Activated B cell treated with CpG ODN at 0.5 μM for 24 hours (primary cell): Measurements from ENCODE around the gene SPIRE1. TPM values are rescaled to one million over a fixed set of nuclear protein-coding genes. Genes with fewer than 3 reads are reported as not detected.

ENCODE experiments used
- ATAC-seq: fragments of 200-7000 bp; cut with Tn5 transposase; one replicate; pipeline ENCODE4 v1.10.0; 2021; ENCODE audit warnings: low read depth, mild to moderate bottlenecking, moderate library complexity
- CTCF ChIA-PET: fragments of 350-600 bp; sonication (Branson Sonifier 250); formaldehyde crosslinking; loops from one replicate; lab custom pipeline; 2021; ENCODE audit warnings: antibody characterized with exemption; lab: Charles Lee
- POLR2A ChIA-PET: fragments of 350-600 bp; sonication (Branson Sonifier 250); formaldehyde crosslinking; loops from one replicate; lab custom pipeline; 2021; ENCODE audit warnings: antibody characterized with exemption; lab: Charles Lee
- DNase-seq: peaks from one replicate; pipeline ENCODE4 v3.0.0; 2022
- H3K27ac Mint-ChIP-seq: one replicate; pipeline ENCODE4 v1.8.0; 2020; ENCODE audit warnings: mixed read lengths
- H3K27me3 Mint-ChIP-seq: one replicate; pipeline ENCODE4 v1.8.0; 2021; ENCODE audit warnings: mixed read lengths
- H3K36me3 Mint-ChIP-seq: one replicate; pipeline ENCODE4 v1.8.0; 2021; ENCODE audit warnings: low read depth, mixed read lengths
- H3K4me1 Mint-ChIP-seq: one replicate; pipeline ENCODE4 v1.8.0; 2021; ENCODE audit warnings: mixed read lengths
- H3K4me3 Mint-ChIP-seq: one replicate; pipeline ENCODE4 v1.8.0; 2020; ENCODE audit warnings: mild to moderate bottlenecking, mixed read lengths
- H3K9me3 Mint-ChIP-seq: one replicate; pipeline ENCODE4 v1.8.0; 2020; ENCODE audit warnings: mixed read lengths
- intact Hi-C: fragments of 100-400 bp; cut with micrococcal nuclease; formaldehyde crosslinking; loops from one replicate; pipeline ENCODE4 v1.15.1; 2024
- total RNA-seq: library from RNA; stranded (reverse); gene quantifications from 2 replicates; pipeline ENCODE4 v1.2.3, GENCODE V29; 2022
- TF ChIP-seq, protein P1 (sequence below): fragments of 200-600 bp; IDR thresholded peaks from one replicate; pipeline ENCODE4 v1.8.0; 2022; ENCODE audit warnings: antibody characterized with exemption, mild to moderate bottlenecking

SPIRE1 gene
- total RNA-seq, 1 donor from 2014 or later, result 2.5 TPM

DNA sequence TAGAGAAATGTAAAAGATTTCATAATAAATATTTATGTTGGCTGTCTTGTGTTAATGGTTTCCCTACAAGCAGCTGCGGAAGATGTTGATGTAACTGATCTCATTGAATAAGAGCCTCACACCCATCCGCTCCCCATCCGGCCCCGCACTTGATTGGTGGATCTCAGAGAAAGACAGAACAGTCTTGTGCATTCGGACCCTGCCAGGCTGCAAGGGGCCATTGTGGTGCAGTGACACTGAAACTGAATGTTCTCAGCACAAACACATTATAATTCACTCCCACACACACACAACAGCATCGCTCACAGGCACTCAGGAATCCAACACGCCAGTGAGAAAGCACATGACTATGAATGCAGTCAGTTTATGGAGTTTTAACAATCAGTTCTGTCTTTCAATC lies 202.4 kb downstream of the SPIRE1 start:
- TF ChIP-seq, protein P1, sequence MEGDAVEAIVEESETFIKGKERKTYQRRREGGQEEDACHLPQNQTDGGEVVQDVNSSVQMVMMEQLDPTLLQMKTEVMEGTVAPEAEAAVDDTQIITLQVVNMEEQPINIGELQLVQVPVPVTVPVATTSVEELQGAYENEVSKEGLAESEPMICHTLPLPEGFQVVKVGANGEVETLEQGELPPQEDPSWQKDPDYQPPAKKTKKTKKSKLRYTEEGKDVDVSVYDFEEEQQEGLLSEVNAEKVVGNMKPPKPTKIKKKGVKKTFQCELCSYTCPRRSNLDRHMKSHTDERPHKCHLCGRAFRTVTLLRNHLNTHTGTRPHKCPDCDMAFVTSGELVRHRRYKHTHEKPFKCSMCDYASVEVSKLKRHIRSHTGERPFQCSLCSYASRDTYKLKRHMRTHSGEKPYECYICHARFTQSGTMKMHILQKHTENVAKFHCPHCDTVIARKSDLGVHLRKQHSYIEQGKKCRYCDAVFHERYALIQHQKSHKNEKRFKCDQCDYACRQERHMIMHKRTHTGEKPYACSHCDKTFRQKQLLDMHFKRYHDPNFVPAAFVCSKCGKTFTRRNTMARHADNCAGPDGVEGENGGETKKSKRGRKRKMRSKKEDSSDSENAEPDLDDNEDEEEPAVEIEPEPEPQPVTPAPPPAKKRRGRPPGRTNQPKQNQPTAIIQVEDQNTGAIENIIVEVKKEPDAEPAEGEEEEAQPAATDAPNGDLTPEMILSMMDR, result no peak
- POLR2A ChIA-PET, result no interaction called here
- Mint-ChIP-seq H3K4me1 (no peaks in the 10 kb centered on the region), H3K27me3 (no peaks in the 10 kb centered on the region), H3K36me3 (no peaks in the 10 kb centered on the region), H3K27ac (no peak overlapping the region), H3K4me3 (no peak overlapping the region), H3K9me3 (no peaks in the 10 kb centered on the region)
- ATAC-seq (no peak), DNase-seq (no peak)
- intact Hi-C loops, result no loop called here
- CTCF ChIA-PET, result no interaction called here

DNA sequence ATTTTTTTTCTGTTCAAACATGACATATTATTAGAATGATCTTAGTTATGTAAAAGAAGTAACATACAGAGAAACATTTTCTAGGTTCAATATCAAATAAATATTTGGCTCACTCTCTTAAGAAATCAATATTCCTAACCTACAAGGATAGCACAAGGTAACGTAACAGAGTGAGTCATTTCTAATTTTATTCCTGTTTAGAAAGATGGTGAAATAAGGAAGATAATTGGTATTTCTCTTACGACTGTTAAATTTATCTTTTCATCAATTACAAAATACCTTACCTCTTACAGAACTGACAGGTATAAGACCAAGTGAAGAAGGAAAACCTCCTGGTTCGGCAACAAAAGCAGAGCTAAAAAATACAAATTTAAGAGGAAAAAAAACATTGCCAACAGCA lies 205.1 kb downstream of the SPIRE1 start:
- ATAC-seq, result no peak
- DNase-seq, result no peak
- POLR2A ChIA-PET, result no interaction called here
- H3K4me3 Mint-ChIP-seq, result no peak overlapping the region
- TF ChIP-seq, protein P1, result no peak
- H3K27ac Mint-ChIP-seq, result no peak overlapping the region
- no peaks in the 10 kb centered on the region for H3K4me1 Mint-ChIP-seq
- H3K36me3 Mint-ChIP-seq, result no peaks in the 10 kb centered on the region
- intact Hi-C loops, result no loop called here
- CTCF ChIA-PET, result no interaction called here
- no peaks in the 10 kb centered on the region for H3K9me3 Mint-ChIP-seq
- H3K27me3 Mint-ChIP-seq, result no peaks in the 10 kb centered on the region

DNA sequence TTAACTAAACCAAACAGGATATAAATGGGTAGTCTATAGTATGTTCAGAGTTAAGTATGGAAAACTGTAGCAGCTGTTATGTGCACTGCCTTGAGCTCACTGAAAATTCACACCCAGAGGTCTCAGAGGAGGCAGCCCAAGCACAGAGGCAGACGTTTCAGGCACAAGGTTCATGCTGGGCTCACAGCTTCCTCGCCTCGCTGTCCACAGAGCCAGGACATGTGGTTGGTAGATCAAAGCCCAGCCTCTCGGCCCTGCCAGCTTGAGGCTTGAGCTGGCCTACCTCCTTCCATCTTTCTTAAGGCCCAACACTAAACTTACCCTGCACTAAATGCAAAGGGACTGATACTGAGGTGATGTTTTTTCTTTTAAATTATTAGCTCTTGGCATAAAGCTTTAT lies 206.5 kb downstream of the SPIRE1 start:
- Mint-ChIP-seq H3K9me3 (no peaks in the 10 kb centered on the region), H3K27ac (no peak overlapping the region), H3K27me3 (no peaks in the 10 kb centered on the region), H3K4me3 (no peak overlapping the region), H3K4me1 (no peaks in the 10 kb centered on the region), H3K36me3 (no peaks in the 10 kb centered on the region)
- ATAC-seq (no peak), DNase-seq (no peak)
- POLR2A ChIA-PET, result no interaction called here
- TF ChIP-seq, protein P1, result no peak
- CTCF ChIA-PET, result interaction anchor here (1.3 kb wide), 1 partner anchor 60 kb away, joined by 3 read pairs; no protein-coding TSS in a partner anchor
- intact Hi-C loops, result no loop called here

DNA sequence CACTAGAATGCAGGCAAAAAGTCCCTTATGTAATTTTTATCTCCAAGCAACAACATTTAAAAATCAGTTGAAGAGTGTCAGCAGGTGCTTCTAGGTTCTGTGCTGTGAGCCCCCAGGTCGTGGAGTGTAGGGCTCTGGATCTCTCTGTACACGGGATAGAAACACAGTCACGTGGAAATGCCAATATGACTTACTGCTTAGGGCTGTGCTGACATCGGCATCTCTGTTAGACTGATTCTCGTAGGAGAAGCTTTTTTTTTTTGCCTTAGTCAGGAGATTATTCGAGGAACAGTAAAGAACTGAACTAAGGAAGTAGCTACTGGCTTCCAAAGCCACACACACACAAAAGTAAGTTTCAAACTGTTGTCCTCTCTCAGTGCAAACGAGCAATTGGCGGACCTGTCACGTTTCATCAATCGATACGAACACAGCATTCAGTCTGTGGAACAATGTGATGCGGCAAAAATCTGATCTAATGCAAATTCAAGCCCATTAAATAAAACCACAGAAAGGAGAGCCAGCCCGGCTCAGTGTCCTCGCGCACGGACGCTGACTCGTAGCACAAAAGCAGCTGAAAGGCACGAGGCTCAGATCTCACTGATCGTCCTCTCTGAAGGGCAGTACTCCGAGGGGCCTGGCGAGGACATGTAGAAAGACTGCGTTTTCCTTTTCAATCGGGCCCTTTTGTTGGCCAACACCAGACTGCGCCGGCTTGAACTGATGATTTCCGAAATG lies 208.7 kb downstream of the SPIRE1 start:
- Mint-ChIP-seq H3K4me1 (no peaks in the 10 kb centered on the region), H3K4me3 (no peak overlapping the region), H3K36me3 (no peaks in the 10 kb centered on the region), H3K27me3 (no peaks in the 10 kb centered on the region), H3K9me3 (no peaks in the 10 kb centered on the region), H3K27ac (no peak overlapping the region)
- TF ChIP-seq, protein P1, result no peak
- ATAC-seq (no peak), DNase-seq (no peak)
- ChIA-PET POLR2A (no interaction called here), CTCF (no interaction called here)
- intact Hi-C loops, result no loop called here

DNA sequence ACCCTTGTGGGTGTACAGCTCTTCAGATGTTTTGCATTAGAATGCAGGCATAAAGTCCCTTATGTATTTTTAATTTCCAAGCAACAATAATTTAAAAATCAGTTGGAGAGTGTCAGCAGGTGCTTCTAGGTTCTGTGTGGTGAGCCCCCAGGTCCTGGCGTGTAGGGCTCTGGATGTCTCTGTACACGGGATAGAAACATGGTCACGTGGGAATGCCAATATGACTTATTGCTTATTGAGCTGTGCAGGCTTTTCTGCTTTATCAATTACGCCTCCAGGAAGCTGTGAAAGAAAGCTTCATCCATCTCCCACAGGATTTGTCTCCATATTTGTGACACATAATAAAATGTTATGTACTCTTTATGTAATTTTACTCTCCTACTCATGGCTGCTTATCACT lies 212.4 kb downstream of the SPIRE1 start:
- Mint-ChIP-seq H3K9me3 (no peaks in the 10 kb centered on the region), H3K4me3 (no peak overlapping the region), H3K27me3 (no peaks in the 10 kb centered on the region), H3K4me1 (no peaks in the 10 kb centered on the region), H3K36me3 (no peaks in the 10 kb centered on the region), H3K27ac (no peak overlapping the region)
- TF ChIP-seq, protein P1, result no peak
- ChIA-PET POLR2A (no interaction called here), CTCF (no interaction called here)
- intact Hi-C loops, result no loop called here
- DNase-seq (no peak), ATAC-seq (no peak)
